Measurements from ENCODE around the gene ROMO1.
"Not testable (repeated sequence)": the region's sequence is repeated elsewhere in the genome, so short reads cannot be mapped to it uniquely, and the experiment has no call there.

The ROMO1 gene

DNA sequence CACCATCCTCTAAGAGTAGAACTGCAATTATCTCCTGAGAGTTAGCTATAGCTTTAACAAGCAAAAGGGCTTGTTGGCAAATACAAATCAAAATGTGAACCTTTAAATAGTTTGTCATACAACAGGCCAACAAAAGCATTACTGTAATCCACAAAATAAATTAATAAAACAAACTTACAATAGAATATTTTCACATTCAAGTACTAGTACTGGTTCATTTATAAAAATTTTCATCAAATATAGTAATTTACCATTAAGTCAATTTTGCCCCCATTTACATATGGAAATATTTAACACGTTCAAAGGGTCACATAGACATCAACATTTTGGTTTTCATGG is 33.4 kb downstream of the ROMO1 start:
- DNase-seq, result no peak

DNA sequence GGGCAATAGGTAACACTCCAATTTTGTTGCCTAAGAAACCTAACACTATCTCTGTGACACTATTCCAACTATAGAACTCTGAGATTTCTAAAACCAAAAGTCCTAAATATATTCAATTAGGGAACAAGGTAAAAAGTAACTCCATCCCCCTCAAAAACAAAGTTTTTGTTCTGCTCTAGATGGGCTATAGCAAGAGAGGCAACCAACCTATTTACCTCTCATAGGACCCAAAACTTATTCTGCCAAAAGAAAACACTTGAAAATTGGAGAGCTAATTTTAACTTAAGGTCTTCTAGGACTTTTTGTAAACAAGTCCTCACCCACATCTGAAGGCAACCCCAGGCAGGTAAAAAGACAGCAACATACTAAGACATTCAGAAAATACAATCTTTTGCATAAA is 35.2 kb downstream of the ROMO1 start:
- no peak for DNase-seq

DNA sequence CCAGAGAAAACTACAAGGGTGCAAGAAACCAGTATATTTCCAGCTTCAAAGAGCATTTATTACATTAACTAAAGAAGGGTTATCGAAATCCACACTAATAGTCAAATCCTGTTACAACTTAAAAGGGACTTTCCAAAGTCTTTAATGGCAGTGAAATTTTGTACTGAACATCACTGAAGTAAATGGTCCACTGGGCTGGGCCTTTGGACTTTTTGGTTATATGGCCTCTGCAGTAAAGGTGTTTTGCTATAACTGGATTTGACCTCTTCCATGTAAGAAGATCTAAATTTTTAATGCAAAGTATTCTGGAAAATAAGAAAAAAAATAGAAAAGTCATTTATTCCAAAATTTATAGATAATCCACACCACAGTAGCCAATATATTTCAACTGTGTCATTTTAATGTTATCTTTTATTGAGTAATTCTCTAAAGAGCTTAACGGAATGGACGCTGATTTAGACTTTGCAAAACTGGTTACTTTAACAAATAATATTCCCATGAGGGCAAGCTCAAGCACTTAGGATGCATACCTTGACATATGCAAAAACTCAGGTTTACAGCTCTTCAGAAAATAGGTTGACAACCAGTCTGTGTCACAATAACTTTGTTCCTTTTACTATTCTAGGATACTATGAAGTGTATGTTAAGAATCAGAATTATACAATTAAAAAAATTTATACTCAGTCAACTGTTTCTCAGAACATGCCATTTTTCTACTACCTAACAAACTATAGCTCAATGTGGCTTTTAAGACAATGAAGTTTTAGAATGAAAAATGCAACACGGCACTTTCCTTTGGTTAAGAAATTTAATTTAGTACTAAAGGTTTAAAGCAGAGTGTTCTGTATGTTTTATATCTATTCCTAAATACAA is 35.8 kb downstream of the ROMO1 start:
- DNase-seq, result no peak

DNA sequence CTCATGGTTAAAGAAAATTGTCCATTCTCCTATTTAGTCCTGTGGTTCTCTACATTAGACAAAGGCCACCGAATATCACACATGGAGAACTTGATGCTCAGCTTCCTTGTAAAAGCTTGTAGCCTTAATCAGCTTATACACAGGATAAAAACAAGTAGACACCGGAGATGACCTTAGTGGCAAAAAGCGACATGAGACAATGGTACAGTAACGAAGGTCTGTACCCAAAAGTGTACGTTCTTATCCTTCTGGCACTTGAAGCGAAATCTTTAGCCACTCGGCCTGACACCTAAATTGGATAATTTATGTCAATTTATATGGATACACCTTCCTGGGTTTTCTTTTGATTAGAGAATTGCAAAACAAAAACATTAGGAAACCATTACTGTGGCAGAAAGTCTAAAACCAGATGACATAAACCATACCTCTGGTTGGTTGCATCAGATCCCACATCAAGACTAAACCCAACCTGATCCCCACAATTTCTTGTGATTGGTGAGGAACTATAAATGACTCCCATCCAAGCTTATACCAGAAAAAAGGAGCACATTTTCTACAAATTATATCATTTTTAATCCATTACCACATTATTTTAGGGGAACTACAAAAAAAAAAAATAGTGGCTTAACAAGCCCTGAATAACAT is 36.7 kb downstream of the ROMO1 start:
- DNase-seq, result no peak

DNA sequence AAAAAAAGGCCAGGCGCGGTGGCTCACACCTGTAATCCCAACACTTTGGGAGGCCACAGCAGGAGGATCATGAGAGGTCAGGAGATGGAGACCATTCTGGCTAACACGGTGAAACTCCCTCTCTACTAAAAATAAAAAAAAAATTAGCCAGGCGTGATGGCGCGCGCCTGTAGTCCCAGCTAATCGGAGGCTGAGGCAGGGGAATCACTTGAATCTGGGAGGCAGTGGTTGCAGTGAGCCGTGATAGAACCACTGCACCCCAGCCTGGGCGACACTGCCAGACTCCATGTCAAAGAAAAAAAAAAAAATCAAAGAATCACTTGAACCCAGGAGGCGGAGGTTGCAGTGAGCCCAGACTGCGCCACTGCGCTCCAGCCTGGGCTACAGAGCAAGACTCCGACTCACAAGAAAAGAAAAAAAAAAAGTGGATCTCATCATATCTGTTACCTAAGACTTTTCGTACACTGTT is 38.7 kb downstream of the ROMO1 start:
- no peak for DNase-seq

DNA sequence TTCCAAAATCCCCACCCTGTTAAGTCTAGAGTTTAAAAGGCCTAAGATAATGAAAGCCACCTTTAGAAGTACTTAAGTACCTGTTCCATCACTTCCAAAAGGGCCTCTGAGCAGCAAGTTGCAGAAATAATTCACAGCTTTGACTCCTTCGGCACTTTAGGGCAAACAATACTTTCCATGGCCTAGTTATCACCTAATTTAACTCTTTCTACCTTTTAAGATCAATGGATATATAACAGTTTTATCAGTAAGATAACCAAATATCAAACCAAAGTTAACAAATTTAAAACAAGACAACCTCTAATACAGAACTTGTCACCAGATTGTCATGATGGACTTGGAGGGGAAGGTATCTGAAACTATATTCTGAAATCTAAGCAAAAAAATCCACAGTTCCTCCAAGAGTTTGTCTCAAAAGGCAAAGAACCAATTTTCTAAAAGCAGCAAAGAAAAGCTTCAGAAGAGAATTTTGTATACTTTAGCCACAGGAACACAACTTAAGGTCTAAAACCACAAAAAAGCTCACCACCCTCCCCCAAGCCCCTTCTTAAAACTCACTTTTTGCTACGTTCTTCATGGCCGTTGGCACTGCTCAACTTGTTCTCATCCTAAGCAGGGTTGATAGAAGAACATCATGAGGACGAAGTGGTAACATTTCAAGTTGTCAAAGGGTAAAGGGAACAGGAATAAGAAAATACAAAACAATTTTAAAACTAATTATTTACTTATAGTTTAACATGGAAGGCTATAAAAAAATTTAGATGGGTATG is 39.4 kb downstream of the ROMO1 start:
- no peak for DNase-seq

DNA sequence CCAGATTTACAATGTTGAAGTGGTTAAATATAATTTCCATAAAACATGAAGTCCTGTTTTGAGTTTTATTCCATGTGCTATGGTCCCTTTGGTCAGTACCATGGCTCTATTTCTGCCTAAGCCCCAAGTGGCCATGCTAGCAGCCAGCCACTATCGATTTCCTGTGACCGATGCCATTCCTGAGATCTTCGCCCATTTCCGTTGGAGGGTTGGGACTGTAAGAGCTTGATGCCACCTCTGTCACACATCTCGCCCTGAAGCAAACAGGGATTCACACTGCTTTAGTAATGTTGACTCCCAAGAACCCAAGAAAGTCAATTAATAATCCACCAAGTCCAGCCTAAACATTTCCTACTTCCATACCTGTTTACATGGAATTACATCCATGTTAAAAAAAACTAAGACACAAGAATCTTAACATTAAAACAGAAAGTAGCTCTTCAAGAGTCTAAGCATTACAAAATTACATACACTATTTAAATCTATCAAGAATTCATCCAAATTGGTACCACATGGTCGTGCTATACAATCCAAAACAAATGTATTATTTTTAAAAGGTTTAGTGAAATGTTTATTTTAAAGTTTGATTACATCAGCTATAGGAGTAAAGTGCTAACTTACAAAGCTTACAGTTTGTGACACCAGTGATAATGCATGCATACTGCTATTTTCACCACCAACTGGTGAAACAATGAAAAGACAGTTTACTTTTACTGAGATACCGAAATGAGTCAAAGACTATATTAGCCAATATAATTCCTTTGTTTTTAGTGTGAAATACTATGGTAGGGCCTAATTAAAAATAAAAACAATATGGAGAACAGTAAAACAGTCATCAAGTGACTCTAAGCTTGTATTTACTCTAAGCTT is 40.3 kb downstream of the ROMO1 start:
- DNase-seq, result no peak

DNA sequence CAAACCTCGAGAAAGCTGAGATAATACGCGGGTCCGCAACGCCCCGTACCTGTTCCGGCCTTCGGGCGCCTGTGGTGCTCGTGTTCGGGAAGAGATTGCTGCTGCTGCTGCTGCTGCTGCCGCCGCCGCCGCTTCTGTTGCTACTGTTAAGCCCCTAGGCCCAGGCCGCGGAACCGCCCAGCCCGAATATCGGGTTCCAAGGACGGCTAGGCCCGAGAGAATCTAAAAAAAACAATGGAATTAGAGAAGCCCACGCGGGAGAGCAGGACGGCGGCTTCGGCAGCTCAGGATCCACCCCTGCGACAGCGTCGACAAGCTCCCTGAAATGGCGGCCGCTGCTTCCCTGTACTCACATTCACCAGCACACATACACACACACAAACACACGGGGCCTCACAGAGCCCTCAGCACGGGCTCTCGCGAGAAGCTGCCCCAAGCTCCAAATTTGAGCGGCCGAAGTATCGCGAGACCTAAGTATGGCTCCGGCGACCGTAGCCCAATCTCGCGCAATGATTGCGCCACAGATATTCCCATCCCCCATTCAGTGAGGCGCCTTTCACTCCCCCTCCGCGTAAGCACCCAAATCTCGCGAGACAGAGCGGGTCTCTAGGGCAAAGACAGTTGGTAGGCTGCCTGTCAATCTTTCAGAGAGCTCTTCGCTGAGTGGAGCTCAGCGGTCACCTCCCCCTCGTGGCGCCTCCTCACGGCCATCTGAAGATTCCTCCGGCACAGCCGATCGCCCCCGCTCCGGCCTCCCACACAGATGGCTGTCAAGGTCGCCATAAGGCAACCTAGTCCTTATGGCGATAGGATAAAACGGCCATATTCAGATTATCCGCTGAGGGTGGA is 42.9 kb downstream of the ROMO1 start, which contains the start of gene RBM39:
Gene RBM39 (minus strand): TSS at position 369 of the 849 bp plus-strand sequence. CDS start 1,386 bp downstream, outside the sequence.
- peak; percentile 100 for DNase-seq

DNA sequence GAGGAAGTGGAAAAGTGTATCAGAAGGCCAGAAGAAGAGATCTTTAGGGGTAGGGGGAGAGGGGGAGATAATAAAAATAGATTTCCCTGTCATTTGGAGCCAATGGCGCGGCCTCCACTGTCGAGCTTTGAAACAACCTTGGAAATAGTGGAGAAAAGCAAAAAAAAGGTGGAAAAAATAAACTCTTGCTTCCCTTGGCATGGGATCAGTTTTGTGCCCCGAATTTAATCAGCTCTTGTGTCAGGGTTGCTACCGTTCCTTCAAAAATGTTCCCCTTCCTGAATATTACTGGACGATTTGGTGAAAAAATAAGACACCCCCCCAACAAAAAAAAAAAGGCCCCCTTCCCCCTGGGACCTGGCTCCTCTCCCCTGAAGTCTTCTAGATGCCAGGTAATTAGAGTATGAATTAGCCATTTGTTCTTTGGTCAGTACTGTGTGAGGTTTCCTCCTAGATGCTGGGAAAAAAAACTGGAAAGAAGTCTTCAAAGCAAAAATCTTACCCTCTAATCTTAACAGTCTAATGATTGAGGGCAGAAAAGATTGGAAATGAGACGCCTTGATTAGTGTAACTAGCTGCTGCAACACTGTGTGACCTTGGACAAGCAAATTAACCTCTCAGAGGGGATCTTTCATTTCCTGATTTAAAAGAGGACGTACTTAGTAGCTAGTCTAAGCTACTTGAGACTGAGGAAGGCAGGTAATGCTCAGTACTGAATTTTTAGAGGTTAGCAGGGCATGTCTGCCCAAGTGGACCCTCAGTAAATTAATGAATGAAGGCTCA is 43.7 kb downstream of the ROMO1 start:
- peak; percentile 37 for DNase-seq

DNA sequence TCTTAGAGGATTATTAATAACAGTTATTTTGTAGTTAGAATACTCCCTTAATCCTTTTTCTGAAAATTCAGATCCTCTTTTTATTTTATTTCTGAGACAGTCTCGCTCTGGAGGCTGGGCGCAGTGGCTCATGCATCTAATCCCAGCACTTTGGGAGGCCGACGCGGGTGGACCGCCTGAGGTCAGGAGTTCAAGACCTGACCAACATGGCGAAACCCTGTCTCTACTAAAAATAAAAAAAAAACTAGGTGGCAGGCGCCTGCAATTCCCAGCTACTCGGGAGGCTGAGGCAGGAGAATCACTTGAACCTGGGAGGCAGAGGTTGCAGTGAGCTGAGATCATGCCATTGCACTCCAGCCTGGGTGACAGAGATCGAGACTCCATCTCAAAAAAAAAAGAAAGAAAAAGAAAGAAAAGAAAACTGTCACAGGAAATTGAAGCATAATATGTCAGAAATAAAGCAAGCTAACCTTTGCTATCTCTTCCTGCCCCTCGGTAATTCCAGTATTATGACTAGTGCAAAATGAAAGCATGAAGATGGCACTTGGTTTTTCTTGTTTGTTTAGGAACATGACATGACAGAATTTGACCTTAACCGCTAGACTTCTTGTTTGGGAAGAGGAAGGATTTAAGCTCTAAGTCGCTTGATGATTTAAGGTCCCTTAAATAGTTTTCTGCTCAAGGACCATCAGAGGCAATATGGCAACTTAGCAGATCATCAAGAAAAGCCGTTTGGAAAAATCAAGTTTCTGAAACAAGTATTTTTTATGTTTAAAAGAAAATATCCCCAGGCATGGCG is 44.7 kb downstream of the ROMO1 start:
- no peak for DNase-seq

DNA sequence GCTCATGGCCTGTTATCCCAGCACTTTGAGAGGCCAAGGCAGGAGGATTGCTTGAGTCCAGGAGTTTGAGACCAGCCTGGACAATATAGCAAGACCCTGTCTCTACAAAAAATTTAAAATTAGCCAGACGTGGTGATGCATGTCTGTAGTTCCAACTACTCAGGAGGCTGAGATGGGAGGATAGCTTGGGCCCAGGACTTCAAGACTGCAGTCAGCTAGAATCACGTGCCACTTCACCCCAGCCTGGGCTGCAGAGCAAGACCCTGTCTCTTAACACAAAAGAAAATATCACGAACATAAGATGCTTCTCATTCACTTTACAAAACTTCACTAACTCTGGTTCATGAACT is 45.3 kb downstream of the ROMO1 start:
- DNase-seq, result not testable (repeated sequence)
